GM20000 (cell line): ENCODE data around the gene ANKS6.

Experiments
- DNase-seq: peaks from one replicate; pipeline ENCODE4 v3.0.0; 2012; ENCODE audit warnings: low spot score
- CTCF ChIP-seq: IDR thresholded peaks from 2 replicates; pipeline ENCODE4 v1.5.1; 2012; ENCODE audit warnings: mild to moderate bottlenecking, control low read depth; ENCODE audit errors: extremely low read depth, missing control alignments

The ANKS6 gene

GRCh38 chr9:98775831-98776441 is 20.4 kb downstream of the ANKS6 start:
- TF ChIP-seq CTCF, result peak; percentile 65
- DNase-seq, result peak; percentile 75

- DNase-seq, result no peak
- no peak for TF ChIP-seq CTCF
These were observed 21.6 kb downstream of the ANKS6 start for GRCh38 chr9:98774746-98775145.

- no peak for DNase-seq
- TF ChIP-seq CTCF, result no peak
These were observed 22.6 kb downstream of the ANKS6 start for GRCh38 chr9:98773721-98774120.

GRCh38 chr9:98772364-98773155 is 23.8 kb downstream of the ANKS6 start:
- TF ChIP-seq CTCF, result no peak
- DNase-seq, result no peak

- no peak for TF ChIP-seq CTCF
- DNase-seq, result no peak
These were observed 25.0 kb downstream of the ANKS6 start for GRCh38 chr9:98771209-98771874.

GRCh38 chr9:98770717-98771116 is 25.6 kb downstream of the ANKS6 start:
- DNase-seq, result no peak
- TF ChIP-seq CTCF, result no peak

GRCh38 chr9:98768344-98768743 is 28.0 kb downstream of the ANKS6 start:
- TF ChIP-seq CTCF, result no peak

More at GRCh38 chr9:98768344-98768743, 28.0 kb downstream of the ANKS6 start:
- no peak for DNase-seq
